ENCODE results near the gene PPP1R37.

DNA sequence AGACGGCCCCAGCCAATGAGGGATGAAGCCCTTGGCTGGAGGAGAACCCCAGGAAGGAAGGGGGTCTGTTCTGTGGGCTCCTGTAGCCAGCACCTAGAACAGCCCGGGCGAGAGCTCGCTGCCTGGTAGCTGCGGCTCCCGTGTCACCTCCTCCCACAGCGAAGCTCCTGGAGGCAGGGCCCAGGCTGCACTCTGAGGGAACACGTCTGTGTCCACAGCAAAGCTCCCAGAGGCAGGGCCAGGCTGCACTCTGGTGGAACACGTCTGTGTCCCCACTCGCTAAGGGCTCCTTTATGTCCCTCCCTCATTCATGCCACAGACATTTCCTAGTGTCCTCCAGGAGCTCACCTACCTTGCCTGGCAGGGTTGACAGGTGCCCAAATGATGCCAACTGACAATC is 76.6 kb downstream of the PPP1R37 start:
- TF ChIP-seq GABPA (IDR thresholded peaks at IDR 0.05 in 1 of 2, conservative IDR thresholded peaks at IDR 0.05 in 1 of 2): no peak
- no peak for TF ChIP-seq SP1 (IDR thresholded peaks at IDR 0.05)
- TF ChIP-seq, protein P1, sequence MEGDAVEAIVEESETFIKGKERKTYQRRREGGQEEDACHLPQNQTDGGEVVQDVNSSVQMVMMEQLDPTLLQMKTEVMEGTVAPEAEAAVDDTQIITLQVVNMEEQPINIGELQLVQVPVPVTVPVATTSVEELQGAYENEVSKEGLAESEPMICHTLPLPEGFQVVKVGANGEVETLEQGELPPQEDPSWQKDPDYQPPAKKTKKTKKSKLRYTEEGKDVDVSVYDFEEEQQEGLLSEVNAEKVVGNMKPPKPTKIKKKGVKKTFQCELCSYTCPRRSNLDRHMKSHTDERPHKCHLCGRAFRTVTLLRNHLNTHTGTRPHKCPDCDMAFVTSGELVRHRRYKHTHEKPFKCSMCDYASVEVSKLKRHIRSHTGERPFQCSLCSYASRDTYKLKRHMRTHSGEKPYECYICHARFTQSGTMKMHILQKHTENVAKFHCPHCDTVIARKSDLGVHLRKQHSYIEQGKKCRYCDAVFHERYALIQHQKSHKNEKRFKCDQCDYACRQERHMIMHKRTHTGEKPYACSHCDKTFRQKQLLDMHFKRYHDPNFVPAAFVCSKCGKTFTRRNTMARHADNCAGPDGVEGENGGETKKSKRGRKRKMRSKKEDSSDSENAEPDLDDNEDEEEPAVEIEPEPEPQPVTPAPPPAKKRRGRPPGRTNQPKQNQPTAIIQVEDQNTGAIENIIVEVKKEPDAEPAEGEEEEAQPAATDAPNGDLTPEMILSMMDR (IDR thresholded peaks at IDR 0.05; ENCODE audit: low read depth, low read length, missing input control): no peak
- no peak for TF ChIP-seq JUND (IDR thresholded peaks at IDR 0.05)
- TF ChIP-seq, protein P2, sequence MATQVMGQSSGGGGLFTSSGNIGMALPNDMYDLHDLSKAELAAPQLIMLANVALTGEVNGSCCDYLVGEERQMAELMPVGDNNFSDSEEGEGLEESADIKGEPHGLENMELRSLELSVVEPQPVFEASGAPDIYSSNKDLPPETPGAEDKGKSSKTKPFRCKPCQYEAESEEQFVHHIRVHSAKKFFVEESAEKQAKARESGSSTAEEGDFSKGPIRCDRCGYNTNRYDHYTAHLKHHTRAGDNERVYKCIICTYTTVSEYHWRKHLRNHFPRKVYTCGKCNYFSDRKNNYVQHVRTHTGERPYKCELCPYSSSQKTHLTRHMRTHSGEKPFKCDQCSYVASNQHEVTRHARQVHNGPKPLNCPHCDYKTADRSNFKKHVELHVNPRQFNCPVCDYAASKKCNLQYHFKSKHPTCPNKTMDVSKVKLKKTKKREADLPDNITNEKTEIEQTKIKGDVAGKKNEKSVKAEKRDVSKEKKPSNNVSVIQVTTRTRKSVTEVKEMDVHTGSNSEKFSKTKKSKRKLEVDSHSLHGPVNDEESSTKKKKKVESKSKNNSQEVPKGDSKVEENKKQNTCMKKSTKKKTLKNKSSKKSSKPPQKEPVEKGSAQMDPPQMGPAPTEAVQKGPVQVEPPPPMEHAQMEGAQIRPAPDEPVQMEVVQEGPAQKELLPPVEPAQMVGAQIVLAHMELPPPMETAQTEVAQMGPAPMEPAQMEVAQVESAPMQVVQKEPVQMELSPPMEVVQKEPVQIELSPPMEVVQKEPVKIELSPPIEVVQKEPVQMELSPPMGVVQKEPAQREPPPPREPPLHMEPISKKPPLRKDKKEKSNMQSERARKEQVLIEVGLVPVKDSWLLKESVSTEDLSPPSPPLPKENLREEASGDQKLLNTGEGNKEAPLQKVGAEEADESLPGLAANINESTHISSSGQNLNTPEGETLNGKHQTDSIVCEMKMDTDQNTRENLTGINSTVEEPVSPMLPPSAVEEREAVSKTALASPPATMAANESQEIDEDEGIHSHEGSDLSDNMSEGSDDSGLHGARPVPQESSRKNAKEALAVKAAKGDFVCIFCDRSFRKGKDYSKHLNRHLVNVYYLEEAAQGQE (IDR thresholded peaks at IDR 0.05): no peak
- TF ChIP-seq YY1 (IDR thresholded peaks at IDR 0.05): no peak
- no peak for TF ChIP-seq HNF4A (conservative IDR thresholded peaks at IDR 0.05)
- TF ChIP-seq, protein P3, sequence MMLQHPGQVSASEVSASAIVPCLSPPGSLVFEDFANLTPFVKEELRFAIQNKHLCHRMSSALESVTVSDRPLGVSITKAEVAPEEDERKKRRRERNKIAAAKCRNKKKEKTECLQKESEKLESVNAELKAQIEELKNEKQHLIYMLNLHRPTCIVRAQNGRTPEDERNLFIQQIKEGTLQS (IDR thresholded peaks at IDR 0.05): no peak
- TF ChIP-seq TAF1 (conservative IDR thresholded peaks at IDR 0.05): no peak
- no peak for TF ChIP-seq FOXA1 (IDR thresholded peaks at IDR 0.05)
- no peak for TF ChIP-seq RXRA (IDR thresholded peaks at IDR 0.05)
- TF ChIP-seq, protein P4, sequence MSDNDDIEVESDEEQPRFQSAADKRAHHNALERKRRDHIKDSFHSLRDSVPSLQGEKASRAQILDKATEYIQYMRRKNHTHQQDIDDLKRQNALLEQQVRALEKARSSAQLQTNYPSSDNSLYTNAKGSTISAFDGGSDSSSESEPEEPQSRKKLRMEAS (IDR thresholded peaks at IDR 0.05): no peak
- TF ChIP-seq HNF4G (IDR thresholded peaks at IDR 0.05): no peak
- no peak for TF ChIP-seq RAD21 (IDR thresholded peaks at IDR 0.05)
